Ecto neural progenitor cell (in vitro differentiated cells): ENCODE results near the gene ELL.

Experiments
- DNase-seq: peaks from one replicate; pipeline ENCODE4 v3.0.0-alpha.2; 2018; ENCODE audit warnings: low spot score

The ELL gene

DNA sequence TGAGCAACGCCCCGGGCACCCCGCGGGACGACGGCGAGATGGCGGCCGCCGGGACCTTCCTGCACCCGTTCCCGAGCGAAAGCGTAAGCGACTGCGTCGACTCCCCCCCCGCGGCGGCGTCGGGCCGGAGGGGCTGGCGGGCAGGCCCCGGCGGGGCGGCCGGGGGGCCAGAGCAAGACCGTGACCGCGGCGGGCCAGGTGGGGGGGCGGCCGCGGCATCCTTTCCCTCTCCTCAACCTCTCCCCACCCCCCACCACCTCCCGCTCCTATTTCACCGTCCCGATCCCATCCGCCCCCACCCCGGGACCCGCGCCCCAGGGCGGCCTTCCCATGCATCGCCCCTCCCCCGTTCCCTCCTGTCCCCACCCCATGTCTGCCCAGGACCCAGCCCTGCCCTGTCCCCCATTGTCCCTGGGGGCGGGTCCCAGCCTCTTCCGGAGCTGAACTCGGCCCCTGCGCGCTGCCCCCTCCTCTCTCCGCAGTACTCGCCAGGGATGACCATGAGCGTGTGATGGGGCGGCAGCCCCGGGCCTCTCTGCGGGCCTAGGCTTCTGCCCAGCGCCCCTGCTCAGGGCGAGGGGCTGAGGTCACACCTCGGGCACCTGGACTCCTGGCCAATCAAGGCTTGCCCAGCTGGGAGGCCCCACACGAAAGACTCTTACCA lies 88.0 kb downstream of the ELL start:
- DNase-seq: peak; percentile 76

DNA sequence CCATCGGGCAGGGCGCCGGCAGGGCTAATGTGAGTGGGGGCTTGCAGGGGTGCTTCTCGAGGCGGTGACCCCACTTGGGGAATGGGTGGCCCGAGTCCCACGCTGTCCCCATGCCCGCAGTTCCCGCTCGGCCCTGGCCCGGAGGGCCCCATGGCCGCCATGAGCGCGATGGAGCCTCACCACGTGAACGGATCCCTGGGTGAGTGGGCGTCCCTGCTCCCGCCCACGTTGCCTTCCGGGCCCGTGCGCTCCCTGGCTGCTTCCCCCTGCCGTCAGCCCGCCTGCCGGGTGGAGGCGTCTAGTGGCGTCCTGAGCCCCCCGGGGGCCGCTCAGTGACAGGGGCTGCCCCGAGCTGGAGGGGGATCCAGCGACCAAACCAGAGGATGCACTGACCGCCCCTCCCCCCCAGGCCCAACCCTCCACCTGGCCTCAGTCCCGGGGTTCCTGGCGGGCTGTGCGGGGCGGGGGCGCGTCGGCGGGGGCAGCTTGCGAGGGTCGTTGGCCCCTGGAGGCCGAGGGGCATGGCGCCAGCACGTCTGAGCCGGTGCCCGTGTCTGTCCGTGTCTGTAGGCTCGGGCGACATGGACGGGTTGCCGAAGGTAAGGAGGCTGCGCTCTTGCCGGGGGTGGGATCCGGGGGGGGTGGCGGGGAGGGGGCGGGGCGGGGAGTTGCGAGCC lies 88.7 kb downstream of the ELL start:
- DNase-seq: peak; percentile 67

DNA sequence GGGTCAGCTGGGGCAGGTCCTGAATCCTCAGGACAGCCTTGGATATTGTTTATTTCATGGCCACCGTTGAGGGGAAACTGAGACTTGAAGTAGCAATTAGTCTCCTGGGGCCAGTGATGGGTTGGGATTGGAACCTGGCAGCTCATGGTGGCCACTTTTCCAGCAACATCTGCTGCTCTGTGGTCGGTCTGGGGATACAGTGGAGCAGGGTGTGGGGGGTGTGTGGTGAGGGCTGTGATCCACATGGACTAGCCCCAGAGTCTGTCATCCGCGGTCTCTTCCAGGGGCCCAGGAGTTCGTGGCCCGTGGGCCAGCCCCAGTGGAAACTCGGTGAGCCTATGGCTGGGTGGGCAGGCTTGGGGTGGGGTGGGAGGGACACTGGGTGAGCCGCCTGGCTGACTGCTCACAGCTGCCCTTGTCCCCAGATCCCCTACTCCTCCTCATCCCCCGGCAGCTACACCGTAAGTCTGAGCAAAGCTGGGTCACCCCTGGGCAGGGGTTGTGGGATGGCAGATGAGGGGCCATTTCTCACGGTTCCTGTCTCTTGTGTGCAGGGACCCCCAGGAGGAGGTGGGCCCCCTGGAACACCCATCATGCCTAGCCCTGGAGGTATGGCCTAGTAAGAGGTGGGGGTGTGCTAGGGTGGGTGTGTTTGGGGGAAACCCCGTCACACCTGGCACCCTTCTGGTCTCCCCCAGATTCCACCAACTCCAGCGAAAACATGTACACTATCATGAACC lies 89.4 kb downstream of the ELL start:
- no peak for DNase-seq

DNA sequence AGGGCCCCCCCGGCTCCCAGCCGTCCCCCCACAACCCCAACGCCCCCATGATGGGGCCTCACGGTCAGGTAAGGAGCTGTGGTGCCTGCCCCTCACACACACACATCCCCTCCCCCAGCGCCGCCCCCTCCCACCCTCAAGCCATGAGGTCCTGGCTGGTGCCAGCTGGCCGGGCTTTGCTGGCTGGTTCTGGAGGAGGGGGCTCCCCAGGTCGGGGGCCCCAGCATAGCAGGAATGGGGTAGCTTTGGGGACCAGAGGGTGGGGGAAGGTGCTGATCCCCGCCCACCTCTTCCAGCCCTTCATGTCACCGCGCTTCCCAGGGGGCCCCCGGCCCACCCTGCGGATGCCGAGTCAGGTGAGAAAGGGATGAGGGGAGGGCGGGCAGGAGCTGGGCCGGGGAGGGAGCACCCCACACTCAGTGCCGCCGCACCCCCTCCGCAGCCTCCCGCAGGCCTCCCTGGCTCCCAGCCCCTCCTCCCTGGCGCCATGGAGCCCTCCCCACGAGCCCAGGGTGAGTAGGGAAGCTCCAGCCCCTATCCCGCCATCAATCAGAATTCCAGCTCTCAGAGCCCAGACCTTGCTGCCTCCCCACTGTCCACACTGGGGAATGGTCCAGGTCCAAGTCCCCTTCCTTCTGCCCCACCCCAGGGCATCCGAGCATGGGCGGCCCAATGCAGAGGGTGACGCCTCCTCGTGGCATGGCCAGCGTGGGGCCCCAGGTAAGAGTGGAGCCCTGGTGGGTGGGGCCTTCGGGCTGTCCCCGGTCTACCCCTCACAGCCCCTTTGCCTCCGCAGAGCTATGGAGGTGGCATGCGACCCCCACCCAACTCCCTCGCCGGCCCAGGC lies 90.3 kb downstream of the ELL start:
- DNase-seq: no peak

DNA sequence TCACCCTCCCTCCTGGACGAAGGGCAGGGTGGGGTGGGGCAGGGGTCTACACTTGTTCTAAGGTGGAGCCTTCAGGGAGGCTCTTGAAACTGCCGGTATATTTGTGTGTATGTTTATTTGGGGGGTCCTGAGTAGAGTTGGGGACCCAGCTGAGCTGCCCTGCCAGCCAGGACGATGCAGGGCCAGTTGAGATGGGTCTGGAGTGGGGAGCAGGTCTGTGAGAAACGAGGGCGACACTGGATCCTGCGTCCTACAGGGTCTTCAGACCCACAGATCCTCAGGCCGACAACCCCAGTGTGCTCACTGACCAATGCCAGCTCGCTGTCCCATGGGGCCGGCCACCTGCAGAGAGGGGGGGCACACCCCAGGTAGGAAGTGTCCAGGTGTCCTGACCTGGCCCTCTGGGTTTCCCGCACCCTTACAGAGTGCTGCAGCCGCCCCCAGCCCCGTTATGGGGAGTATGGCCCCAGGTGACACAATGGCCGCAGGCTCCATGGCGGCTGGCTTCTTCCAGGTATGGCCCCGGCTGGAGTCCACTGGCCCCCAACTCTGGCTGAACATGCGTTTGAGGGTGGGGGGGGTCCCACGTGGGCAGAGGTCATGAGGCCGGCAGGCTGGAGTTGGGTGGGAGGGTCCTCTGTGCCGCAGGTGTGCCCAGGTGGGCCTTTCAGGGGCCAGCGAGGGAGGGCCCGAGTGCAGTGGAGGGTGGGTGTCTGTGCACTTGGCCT lies 91.3 kb downstream of the ELL start:
- DNase-seq: no peak

DNA sequence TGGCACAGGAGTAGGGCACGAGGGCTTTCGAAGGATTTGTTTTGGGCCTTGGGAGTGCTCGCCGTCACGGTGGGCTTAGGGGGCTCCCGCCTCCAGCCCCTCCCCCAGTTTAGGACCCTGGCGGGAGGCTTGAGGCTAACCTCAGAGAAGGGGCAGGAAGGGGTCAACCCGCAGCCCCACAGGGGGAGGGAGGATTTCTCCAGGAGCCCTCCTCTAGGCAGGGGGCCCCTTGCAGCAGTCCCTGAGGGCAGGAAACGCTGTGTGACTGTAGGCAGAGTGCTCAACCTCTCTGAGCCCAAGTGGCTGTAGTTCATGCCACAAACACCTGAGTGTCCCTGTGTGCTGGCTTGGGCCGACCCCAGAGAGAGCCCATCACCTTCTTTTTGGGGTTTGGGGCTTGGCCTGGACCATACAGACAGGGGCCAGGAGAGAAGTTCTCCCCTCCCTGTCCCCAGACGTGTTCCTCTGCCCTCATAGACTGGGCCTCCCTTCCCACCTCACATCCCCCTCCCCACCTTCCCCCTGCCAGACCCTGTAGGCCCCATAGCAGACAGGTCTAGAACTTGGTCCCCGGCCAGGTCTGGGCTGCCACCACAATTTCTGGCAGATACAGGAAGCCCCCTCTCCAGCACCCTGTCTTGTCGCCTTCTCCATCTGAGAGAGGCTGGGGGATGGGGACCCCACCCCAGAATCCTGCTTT lies 92.0 kb downstream of the ELL start:
- DNase-seq: no peak

DNA sequence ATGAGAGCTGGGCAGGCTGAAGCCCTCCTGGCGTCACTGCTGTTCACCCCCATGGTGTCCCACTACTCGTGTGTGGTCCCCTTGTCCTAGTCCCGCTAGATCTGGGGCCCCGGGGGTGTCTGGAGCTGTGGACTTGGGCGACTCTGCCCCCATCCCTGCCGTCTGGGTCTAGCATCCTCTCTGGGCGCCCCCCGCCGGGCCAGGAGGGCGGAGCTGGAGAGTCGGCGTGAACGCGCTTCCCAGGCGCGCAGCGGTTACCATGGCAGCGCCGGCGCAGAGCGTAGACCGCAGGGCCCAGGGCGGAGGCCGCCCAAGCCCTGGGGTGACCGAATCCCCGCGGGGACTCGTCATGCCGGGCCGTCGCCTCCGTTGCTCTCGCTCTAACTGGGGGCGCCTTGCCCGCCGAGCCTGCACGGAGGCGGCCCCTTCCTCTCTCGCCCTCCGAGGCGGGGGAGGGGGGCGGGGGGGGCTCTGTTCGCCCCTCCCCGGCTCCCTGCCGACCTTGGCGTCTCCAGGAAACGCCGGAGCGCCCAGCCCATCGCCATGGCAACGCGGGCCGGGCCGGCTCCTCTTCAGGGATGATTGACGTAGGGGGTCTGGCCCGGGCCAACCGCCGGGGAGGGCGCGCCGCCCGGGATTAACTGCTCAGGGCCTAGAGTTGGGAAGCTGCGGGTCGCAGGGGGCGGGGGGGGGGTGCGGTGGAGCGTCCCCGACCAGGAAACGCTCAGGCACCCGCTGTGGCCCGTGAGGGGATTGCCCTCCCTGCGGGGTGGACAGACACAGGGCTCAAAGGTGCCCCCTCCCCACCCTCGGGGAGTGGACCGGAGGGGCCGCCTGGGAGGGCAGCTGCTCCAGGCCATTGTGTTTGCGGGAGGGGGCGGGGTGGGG lies 92.8 kb downstream of the ELL start:
- DNase-seq: peak; percentile 97

DNA sequence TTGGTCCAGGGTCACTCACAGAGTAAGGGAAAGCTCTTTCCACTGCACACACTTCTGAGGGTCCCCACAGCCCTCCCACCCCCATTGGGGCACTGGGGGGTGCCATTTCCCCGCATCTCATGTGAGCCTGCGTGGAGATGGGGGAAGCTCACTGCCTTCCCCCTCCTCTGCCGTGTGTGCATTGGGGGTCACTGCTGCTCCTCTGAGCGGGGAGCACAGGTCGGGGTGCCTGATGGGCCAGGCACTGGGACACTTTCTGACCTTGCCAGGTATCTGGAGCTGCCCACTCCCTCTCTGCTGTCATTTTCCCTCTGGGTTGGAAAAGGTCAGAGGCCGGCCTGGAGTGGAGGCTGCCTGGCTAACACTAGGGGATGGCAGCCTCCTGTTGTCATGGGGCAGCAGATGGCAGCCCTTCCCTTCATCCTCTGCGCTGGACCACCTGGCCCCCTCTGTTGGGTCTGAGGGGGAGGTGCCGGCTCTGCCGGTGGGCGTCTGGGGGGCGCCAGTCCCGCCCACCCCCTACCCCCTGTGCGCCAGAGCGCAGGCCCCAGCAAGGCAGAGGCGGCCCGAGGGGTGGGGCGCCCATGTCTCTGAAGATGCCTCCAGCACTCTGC lies 93.6 kb downstream of the ELL start:
- peak; percentile 64 for DNase-seq

DNA sequence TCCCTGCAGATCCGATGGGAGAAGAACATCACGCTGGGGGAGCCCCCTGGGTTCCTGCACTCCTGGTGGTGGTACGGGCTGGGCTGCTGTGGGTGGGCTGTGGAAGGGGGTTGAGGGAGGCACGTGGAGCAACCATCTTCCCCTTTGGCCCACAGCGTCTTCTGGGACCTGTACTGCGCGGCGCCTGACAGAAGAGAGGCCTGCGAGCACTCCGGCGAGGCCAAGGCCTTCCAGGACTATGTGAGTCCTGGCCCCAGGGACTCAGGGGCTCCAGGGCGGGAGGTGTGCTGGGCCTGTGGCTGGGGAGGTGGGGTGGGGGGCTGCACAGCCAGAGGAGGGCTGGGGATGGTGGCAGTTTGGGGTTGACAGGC lies 94.1 kb downstream of the ELL start:
- DNase-seq: no peak

DNA sequence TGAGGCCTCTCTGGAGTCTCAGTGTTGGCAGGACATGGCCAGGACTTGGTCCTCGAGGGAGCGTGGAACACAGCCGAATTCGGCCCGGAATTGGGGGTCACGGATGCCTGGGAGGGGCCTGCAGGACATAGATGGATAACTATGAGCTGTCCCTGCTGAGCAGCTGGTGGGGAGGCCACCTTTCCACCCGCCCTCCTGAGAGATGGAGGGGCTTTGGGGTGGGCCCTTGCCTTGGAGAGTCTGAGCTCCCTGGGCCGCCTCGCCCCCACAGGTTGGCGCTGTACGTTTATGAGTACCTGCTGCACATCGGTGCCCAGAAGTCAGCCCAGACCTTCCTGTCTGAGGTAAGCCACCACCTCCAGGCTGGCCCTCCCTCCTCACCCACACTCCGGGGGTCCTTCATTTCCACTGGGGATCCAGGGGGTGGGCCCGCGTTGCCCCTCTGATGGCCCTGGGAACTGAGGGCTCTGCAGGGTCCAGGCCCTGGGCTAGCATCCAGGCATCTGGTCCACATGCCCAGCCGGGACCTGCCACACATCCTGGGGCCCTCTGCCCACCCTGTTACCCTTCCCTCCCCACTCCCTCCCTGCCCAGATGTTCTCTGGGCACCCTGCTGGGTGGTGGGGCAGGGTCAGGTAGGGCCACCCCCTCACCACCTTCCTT lies 94.7 kb downstream of the ELL start:
- DNase-seq: no peak

DNA sequence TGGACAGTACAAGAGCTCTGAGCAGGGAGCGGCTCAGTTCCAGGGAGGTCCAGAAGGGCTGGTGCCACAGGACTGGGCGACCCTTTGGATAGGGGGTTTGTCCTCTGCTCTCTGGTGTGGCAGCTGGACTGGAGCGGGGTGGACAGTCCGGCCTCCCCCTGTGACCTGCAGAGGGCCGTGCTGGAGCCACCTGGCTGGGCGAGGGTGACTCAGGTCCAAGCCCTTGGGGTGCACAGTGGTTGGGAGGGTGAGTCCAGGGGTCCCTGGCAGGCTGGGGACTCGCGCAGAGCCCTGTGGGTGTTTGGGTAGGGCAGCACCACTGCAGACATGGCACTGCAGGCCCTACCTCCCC lies 95.5 kb downstream of the ELL start:
- DNase-seq: no peak

DNA sequence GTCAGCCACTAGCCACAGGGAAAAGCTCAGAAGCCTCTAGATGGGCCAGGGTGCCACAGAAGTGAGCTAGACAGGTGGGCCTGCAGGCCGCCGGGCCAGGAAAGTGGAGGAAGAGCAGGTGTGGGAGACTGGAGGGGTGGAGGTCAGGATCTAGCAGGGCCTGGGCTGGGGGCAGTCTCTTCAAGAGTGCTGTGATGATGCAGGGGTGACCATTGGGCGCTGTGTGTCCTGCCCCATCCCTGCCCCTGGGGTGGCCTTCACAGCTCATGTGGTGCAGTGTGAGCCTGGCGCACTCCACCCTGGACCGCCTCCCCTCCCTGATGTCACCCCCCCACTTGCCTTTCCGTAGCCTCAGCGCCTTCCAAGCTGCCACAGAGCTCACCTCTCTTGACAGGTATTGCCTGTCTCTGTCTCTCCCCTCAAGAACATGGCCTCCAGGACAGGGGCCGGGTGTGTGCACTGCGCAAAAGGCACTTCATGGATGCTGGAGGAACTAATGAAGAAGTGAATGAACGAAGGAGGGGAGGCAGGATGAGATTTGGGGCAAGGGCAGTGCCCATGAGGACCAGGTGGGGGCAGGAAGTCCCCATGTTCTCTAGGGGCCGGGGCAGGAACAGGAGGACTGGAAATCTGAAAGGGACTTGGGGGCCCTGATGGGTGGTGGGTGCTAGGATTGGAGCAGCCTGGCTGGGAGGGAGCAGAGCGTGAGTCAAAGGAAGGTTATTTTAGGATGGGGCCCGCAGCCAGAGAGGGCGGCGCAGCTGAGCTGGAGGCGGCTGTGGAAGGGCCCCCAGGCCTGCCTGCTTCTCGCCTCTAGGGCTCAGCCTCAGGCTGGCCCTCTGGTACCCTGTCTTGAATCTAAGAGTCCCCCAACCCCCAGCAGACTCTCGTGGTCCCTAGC lies 96.1 kb downstream of the ELL start:
- no peak for DNase-seq

DNA sequence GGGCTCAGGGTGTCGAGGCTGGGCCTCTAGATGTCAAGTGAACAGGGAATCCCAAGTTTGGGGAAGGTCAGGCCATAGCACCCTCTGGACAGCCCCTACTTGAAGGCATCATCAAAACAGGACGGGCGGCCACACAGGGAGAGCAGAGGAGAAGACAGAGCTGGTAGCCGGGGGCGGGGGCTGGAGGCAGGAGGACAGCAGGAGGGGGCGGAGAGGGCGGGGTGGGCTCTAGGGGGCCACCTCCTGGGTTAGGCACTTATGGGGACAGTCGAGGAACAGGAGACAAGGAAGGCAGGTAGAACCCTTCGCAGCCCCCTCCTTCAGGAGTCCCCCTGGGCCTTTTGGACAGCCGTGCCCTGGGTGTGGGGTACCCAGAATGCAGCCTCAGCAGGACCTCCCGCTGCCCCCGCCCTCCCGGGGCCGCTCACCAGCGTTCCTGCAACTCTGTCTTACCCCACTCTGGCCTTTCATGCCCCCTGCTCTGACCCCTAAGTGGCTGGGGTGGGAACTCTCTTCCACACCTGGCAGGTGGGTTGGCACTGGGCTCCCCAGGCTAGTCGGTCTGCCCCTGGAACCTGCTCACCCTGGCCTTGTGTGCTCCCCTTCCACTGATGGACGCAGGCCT lies 96.9 kb downstream of the ELL start:
- no peak for DNase-seq

DNA sequence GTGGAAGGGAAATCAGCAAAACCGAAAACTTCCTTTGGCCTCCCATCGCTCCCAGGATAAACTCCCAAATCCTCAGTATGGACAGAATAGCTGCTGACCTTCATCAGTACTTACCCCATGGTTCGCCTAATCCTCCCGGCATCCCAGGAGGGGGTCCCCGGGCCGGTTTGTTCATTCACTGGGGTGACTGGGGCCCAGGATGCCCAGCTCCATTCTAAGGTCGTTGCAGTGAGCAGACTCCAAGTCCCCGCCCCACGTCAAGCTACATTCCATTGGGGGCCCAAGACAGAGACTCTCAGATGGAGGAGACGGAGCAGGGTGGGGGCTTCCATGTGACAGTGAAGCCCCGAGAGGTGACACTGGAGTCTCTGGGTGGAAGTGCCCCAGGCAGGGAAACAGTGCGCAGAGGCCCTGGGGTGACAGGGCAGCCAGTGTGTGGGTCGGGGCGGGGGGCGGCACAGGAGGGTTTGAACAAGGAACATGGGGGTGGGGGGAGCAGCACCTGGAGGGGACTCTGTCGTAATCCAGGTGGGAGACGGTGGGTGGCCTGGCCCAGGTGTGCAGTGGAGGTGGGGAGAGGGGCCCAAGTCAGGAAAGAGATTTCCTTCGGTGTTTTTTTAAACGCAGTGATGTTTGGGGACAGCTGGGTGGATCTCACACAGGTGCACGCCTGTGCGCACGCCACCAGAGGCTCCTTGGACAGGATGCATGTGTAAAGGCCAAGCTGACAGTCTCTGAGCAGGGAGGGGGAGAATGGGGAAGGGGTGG lies 97.6 kb downstream of the ELL start:
- no peak for DNase-seq

DNA sequence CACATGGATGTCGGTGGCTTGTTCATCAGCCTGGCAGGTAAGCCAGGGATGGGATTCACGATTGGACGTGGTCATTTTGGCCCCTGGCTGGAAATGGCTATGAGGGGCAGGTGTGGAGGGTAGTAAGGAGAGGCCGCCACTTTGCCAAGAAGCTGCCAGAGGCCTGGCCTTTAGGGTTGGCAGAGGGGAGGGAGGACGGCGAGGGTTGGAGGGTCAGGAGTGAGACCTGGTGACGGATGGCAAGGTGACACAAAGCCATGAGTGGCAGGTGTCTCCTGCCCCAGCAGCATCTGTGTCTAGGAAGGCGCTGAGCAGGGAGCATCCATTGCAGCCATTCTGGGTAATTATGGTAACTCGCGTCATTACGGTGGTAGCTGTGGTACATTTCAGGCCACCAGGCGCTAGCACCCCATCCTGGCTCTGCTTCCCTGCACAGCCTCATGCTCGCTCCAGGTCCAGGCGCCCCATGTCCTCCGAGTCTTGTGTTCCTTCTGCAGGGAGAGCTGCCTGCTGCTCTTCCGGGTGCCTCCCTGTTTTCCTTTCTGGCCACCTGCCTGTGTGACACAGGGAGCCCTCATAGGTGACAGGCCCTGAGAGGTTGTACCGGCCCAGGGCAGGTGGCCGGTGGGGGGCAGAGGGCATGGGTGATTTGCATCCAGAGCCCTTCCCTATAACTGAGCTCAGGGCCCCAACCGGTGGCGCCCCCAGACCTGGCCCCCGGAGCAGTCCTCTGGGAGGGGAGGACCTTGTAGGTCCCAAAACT lies 98.4 kb downstream of the ELL start:
- DNase-seq: no peak

DNA sequence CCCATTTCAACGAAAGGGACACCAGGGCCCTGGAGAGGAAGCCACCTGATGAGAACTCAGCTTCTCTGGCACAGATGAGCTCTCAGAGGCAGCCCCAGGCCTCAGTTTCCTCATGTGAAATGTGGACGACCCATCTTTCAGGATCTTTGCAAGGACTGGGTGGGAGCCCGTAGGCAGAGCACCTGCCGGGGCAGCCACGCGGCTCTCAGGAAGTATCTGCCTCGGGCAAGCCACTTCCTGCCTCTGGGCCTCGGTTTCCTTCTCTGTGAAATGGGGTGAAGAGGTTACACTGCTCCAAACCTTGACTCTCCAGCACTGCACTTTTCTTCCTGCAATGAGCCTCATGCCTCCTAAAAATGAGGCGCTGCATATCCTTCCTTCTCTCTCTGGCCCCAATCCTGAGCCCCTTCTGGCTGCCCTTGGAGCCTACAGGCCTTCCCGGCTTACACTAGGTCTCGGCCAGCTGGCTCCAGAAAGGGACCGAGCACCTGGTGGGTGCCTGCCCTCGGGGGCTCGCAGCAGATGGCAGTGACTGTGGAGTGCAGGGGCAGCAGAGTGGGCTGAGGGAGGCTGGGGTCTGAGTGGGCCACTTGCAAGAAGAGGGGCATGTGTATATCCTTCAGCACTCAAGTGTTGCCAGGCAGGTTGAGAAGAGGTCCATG lies 99.2 kb downstream of the ELL start:
- no peak for DNase-seq
